EL (cell line): ENCODE results near the gene HSD17B3.
"Not testable (repeated sequence)": the region's sequence is repeated elsewhere in the genome, so short reads cannot be mapped to it uniquely, and the experiment has no call there.

ENCODE experiments used
- DNase-seq: peaks from one replicate; pipeline ENCODE4 v3.0.0-alpha.2; 2016

The HSD17B3 gene

DNA sequence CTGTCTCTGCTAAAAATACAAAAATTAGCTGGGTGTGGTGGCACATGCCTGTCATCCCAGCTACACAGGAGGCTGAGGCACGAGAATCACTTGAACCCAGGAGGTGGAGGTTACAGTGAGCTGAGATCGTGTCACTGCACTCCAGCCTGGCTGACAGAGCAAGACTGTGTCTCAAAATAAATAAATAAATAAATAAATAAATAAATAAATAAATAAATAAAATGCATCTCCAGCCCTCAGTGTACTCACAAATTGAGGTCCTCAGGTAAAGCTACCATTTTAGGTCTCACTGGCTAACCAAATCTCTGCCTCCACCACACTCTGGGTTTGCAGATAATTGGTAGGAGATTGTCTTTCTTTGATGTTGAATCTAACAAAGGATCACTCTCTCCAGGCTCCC, 112.4 kb downstream of the HSD17B3 start:
- not testable (repeated sequence) for DNase-seq

DNA sequence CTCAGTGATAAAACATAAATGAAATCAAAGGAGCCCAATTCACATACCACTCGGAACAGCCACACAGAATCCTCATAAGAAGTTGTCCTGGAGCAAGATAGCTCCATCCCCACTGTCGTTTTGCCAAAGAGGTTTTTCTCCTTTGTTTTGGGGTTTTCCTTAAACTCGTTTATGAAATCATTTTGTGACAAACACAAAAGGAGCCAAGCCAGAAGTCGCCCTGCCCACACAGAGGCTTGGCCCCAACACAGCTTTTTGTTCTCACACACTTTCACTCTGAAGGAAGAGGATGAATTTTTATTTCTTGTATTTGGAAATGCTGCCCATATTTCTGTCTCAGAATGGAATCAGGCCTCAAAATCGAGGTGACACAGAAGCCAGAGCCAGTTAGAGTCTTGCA, 113.4 kb downstream of the HSD17B3 start:
- DNase-seq = no peak

DNA sequence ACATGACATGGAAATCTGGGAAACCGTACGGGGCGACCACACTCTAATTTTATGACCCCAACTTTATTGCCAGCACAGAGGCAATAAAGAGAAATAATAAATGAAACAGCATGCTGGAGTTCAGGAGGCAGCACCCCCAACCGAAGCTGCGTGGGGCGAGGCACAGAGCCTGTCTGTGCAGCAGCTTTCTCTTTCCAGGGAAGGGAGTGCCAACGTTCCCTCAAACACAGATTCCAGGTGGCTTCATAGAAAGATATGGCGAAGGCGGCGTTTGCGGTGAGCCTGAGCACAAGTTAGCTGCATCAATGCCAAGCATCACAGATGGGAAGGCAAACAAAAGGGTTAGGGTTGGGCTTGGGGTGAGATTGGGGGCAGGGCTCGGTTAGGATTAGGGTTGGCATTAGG, 114.8 kb downstream of the HSD17B3 start:
- DNase-seq = no peak

DNA sequence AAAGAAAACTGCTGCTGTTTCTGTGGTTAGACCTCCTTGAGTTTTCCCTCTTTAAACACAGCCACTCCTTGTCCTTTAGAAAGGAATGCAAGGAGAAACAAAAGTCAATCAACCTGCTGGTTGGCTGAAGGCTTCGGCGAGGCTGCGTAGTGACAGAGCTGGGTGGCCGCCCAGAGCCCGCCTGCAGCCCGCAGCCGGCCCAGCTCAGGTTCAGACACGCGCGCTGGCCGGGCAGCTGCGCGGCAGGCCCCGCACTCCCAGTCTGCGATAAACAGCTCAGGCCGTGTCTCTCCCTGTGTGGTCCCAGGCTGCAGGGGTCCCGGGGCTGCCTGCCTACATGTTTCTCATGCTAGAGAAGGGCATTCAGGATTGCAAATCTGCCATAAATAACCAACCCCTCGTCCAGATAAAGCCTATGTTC, 115.4 kb downstream of the HSD17B3 start:
- peak; percentile 3 for DNase-seq

DNA sequence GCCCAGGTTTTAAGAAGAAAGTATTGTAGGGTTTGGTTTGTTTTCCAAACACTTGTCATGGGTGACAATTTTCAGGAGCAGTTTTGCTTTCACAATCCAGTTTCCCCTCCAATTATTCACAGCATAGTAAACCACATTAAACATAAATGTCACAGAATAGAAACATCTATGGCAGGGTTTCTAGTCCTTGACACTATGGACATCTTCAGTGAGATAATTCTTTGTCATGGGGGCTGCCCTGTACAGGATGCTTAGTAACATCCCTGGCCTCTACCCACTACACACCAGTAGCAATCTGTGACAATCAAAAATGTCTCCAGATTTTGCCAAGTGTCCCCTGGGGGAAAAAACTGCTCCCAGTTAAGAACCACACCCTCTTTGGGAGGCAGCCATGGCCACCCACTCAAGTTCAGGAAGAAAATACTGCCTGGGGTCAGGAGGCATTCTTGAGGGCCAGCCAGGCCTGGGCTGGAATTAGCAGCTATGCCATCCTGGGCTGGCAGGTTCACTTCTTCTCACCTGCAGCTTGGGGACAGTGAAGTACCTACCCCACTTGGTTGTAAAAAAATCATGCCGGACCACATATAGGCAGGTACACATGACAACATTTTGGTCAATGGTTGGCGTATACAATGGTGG, 116.3 kb downstream of the HSD17B3 start:
- DNase-seq = no peak
